ENCODE measurements around the gene AIG1.
A peak's percentile ranks its signal among the peaks of the same experiment; 100 is the strongest.

Gene AIG1

DNA sequence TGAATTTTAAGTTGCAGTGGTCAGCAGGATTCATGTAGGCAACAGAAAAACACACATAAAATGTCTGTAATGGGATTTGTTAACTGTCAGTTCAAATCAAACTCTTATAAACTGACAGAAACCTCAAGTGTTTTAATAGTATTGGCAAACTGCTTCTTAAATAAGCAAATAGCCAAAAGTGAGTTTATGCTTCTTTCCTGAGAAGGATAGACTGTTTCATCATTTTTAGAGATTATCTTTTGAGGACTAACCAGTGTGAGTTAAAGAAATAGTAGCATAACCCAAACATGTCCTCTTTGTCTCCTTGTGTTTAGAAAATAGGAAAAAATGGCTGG, 68.0 kb downstream of the AIG1 start:
- no peak for DNase-seq

DNA sequence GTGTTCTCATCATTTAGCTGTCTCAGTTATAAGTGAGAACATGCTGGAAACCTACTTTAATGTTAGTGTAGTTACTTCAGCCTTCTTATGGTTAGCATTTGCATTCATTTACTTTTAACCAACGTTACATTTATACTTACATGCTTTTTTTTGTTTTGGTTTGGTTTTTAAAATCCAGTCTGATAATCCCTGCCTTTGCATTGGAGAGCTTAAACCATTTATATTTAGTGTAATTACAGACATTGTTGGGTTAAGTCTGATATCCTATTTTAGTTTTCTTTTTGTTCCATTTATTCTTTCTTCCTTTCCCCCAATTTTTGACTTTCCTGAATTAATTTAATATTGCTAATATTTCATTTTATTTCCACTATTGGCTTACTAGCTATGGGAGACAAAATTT, 70.2 kb downstream of the AIG1 start:
- no peak for DNase-seq

DNA sequence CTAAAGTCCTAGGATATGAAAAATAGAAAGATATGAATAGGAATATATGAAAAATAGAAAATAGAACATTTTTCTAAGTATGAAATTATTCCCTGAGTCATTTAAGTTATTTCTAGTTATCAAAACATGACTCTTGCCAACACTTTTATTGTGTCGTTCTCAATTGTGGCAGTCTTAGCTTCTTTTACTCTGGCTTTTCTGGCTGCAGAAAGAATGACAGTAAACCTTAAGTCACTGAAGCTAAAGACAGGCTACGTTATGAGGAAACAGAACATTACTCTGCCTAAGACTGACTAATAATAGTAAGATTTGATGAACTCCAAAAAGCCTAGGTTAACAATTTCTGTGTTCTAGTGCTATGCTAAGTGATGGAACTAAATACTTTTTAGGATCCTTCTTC, 74.6 kb downstream of the AIG1 start:
- DNase-seq, result no peak

DNA sequence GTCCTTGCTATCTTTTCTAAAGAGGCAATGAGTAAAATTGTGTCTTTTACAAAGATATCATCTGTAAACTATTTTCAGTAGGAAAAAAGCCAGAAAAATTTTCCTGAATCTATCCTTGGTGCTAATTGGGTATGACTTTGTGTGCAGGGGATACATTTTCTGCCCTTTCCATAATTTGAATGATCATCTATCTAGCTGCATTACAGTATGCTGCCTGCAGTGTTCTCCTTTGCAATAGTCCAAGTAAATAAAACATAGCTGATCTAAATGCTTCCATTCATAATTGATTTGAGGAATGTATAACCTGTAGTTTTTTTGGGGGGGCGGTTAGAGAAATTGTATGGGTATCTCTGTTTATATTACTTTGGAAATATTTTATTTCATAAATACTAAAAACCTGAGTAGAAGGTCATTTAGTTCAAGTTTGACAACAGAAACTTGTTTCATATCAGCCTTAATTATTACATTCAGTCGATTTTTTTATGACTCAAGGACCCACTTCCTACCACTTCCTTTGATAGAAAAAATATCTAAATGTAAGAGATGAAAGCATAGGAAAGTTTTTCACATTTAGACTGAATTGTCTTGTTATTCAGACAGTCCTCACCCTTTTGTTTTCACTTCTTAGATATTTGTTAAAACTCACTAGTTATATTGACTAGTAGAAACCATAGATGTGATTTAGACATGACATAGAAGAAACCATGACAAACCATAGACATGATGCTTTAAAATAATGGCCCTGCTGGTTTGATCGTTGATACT, 75.3 kb downstream of the AIG1 start:
- DNase-seq, result no peak

DNA sequence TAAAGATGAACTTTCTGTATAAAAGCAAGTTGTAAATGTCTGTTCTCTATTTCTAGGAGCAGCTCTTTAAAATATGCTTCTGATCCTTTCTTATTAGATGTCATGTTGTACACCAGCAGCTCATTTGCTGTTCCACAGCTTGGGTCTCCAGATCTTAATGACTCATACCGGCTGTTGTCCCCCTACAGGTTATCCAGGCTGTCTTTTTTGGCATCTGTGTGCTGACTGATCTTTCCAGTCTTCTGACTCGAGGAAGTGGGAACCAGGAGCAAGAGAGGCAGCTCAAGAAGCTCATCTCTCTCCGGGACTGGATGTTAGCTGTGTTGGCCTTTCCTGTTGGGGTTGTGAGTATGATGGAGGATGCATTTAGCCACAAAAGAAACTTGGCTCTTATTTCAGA, 76.0 kb downstream of the AIG1 start:
- DNase-seq, result no peak

DNA sequence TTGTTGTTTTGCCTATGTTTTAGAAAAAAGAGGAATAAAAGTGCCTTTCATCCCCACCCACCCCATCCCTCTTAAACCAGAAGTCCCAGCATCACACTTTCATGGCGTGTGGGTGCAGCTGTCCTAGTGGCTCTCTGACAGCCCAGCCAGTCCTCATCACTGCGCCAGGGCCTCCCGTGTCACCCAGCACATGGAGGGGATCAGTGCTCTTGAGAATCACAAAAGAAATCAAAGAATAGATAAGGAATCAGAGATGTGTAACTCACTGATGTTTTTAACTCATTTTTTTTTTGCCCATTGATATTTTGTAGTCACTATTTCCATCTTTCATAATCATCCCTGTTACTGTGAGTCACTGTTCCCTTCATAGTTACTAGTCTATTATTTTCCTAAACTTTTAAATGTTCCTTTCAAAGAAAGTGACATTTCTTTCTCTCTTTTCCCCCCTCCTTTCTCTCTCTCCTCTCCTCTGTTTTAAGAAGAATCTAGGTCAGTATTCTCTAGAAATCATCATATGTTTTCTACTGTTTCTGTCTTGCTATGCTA, 78.6 kb downstream of the AIG1 start:
- DNase-seq, result no peak

DNA sequence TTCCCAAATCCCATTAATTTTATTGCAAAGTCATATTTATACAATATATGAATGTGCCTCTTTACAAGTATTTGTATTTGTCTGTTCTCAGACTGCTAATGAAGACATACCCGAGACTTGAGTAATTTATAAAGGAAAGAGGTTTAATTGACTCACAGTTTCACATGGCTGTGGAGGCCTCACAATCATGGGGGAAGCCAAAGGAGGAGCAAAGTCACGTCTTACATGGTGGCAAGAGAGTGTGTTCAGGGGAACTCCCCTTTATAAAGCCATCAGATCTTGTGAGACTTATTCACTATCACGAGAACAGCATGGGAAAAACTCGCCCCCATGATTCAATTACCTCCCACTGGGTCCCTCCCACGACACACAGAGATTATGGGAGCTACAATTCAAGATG, 79.2 kb downstream of the AIG1 start:
- DNase-seq, result peak in 1 of 5 experiments; percentile 9

DNA sequence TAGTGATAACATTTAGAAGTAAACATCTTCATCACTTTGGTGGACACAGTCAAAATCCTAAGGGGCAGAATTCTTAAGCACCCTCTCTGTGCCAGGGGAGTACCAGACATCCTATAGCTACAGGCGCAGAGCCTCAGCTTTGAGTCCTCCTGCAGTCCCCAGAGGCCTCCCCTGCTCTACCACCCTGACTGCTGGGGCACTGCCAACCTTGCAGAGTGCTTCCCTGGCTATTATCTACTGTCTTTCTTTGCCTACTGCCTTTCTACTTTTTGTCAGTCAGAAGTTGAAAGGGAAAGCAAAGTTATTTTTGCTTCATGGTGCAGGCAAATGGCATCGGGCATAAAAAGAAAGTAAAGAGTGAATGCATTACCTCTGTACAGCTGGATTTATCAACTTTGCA, 80.1 kb downstream of the AIG1 start:
- DNase-seq, result no peak

DNA sequence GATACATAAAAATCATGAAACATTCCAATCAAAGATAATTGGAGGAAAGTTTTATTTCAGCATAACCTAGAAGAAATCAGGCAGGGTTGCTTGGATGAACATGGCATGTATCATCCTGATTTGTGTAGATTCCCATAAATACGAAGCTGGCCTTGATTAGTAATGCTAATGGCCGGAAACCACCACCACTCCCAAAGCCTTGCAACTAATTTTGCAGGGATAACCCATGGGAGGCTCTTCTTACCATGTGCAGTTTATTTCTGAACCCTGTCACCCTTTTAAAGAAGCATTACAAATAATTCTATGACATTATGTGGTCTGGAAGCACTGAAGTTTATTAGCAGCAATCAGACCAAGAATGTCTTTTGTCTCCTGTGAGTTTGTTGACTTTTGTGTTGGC, 80.8 kb downstream of the AIG1 start:
- no peak for DNase-seq

DNA sequence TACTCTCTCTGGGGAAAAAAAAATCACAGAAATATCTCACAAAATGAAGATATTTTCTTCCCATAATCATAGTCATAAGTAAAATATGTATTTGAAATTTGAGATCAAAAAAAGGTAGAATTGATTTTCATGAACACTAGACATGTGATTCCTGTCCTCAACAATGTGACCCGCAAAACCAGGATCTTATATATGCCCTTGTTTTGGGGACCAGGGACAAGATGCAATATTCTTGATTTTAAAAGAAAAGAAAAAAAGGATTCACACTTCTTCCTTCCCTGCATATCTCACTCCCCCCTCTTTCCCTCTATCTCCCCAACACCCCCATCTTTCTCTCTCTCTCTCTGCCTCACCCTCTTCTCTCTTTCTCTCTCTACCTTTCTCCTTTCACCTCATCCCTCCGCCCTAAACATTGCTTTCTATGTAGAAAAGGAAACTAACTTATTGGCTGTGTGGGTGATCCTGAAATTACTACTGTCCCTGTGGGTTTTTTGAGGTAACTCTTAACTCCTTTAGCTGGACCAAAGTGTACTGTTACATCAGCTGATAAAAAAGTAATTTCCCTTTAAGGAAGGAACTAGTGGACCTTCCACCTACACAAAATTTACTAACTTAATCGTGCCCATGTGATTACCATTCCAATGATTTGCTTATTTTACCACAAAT, 85.6 kb downstream of the AIG1 start:
- no peak for DNase-seq

DNA sequence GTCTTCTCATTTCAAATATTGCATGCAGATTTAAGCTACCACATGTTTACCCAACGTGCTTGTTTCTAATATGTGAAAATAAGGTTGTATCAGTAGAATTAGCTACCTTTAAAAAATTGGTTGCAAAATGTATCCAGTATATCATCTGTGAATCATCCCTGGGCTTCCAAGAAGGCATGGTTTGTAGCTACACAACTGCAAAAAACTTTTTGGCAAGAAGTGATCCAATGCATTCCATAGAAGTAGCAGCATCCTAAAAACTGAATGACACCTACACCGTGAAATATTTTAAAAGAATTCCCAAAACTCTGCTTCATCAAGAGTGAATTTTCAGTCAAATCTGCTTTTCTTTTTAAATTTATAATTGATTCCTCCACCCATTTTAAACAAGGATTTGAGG, 89.1 kb downstream of the AIG1 start:
- no peak for DNase-seq

DNA sequence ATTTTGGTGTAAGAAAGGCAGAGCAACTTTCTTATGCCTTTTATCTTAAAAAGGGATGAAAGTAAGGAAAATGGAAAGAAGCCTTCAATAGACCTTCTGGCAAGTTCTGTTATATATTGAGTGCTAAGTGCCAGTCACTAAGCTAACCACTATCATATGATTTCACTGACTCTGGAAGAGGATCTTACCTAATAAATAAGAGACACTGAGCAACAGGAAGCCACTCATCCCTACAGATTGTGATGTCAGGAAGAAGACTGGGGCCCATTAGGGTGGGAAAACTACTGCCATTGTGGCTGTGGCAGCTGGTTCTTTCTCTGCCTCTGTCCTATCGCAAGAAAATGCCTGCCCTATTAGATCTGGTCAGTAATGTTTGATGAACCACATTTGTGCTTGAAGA, 89.6 kb downstream of the AIG1 start:
- no peak for DNase-seq

DNA sequence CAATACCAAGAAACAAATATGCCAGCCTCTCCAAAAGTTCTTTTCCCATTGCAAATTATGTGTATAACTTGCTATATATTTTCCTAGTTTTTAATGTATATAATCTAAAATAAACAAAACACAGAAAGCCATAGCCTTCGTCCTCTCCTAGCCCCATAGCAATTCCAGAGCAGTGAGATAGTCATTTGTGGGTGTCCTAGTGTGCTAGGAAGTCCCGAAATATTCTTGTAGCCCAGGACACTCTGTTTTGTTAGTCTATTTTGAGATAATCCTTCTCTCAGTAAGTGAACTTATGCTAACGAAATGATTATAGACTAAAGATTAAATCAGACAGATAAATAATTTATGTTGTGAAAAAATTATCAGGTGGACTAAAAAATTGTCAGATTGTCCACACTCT, 90.7 kb downstream of the AIG1 start:
- no peak for DNase-seq

DNA sequence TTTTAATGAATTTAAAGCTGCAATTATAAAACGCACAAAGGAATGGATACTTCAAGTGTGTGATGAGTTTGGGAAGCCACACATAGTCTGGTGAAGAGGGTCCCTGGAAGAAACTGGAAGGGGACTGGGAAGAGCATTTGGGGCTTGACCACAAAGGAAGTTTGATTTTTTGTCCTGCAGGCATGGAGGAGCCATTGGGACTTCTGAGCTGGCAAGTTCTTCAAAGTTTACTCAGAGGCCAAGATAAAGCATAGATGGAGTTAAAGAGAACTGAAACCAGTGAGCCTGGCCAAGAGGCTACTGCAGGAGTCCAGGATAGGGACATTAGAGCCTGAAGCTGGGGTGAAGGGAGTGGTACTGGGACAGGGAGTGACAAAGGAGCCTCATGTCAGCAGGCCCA, 95.0 kb downstream of the AIG1 start:
- DNase-seq, result no peak

DNA sequence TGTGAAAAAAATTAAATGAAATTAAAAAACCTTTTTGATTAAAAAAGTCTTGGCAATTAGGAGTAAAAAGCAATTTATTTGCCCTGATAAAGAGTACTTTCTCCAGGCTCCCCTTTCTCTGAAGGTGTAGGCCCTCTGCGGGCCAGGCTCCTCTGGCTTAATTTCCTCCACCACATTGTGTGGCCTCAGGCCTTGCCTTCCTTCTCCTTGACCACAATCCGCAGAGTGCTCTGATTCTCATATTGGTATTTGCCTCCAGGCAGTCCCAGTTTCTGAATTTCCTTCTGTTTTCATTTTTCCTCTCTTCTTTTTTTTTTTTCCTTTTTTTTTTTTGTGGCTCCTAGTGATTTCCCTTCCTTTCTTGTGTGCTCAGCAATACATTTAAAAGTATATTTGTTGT, 96.4 kb downstream of the AIG1 start:
- no peak for DNase-seq

DNA sequence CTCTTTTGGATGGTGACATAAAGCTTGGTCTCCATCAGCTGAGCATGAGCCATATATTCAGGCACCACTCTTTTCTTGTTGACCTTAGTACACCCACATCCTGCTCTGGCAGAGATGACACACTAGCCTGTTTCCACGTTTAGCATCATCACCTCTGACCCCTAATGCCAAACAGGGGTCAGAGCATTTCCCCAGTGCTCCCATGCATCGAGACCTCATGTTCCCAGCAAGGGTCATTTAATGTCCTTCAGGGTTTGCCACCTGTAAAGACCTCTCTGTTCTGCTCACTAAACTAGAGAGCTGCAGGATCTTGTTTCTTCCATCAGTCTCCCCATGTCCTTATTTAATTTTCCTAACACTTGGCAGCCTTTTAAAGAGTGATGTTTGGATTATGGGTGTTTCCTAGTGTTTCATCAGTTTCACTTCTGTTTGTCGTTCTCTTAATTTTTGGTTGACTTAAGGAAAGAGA, 97.5 kb downstream of the AIG1 start:
- DNase-seq, result peak in 1 of 5 experiments; percentile 9

DNA sequence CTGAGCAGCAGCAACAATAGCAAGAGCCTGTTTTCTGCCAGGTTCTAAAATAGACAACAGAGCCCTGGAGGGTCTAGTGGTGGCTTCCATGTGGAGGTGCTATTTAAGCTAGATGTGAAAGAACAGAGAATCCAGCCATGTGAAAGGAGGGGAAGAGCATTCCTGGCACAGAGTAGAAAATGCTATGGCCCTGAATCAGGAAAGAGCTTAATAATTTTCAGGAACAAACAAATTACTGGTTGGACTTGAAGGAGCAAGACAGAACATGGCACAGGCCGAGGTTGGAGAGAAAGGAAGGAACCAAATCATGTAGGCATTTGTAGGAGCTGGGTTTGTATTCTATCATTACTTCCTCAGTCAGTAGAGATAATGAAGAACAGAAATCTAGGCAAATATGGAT, 98.3 kb downstream of the AIG1 start:
- DNase-seq, result no peak

DNA sequence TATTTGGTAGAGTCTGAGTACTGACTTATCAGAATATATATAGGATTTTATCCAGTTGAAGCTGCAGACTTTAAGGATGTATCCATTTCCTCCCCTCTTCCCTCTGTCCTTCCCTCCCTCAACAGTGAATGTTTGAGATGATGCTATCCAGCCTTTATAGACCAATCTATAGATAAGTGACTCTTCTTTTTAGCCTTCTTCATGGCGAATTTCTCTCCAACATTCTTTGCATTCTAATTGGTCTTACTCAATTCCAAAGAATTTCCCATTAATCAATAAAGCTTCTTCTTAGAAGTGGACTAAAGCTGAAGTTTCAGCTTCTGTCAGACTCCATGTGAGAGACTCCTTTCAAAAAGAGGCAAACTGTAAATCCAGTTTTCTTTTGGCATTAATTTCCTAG, 99.3 kb downstream of the AIG1 start:
- DNase-seq, result no peak

DNA sequence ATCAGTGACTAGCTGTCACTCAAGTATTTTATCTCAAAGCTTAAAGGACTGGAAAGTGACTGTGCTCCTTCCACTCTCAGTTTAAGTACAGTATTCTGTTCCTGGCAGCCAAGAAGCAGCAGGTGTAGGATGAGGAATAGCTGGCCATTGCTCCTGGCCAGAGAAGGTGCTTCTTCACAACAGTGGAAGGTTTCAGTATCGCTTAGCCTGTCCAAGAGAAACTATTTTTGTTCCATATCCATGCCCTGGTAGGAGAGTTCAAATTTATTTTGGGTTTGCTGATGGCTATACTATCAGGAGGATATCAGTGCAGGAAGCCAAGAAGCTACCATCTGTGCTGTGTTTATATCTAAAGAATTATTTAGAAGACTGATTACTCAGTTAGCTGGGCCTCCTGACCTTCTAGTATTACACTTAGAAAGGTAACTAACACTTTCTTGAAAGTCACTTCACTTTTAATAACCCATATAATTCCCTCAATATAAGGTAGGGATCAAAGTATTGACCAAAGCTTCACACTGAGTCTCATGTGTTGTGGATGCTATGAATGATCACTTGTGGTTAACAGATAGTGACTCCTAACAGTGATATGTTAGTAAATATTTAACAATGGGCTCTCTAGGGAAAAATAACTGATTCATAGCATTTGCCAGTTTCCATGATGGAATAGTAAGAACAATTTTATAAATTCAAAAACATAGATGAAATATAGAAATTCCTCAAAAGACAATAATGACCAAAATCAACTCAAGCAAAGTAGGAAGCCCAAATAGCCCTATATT, 99.9 kb downstream of the AIG1 start:
- DNase-seq, result no peak

DNA sequence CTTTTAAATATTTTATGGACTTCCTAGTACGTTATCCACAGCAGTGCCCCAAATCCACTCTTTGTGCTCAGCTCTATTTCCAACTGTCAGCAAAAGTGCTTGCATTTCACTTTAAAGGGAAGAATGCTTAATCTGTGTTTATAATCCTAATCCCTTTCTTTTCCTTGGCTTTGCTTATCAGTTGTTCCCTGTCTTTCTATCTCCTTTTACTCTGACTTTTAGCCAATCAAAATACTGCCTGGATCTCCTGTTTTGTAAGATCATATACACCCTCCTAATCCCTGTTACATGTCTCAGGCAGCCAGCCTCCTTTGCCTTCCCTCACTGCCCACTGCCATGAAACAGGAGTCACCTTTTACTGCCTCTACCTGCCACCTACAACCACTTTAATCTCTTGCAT, 102.9 kb downstream of the AIG1 start:
- no peak for DNase-seq

DNA sequence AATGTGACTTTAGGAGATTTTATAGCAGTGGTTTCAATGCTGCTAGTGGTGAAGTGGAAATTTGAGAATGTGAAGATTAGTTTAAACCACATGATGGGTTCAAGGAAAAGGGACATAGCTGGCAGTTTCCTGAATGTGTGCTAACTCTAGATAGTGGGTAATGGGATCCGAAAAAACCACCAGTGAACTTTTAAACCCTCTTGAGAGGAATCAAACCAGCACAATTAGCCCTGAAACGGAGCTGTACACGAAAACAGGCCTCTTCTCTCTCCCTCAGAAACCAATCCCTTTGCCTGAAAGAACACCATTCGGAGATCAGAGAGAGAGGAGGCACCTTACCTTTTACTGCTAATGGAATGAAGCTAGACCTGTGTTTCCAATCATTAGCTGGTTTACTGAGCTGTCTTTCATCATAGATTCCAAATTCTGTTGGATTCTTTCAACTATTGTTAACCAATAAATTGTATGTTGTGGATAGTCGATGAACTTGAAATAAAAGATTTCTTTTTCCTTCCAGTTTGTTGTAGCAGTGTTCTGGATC, 103.9 kb downstream of the AIG1 start:
- no peak for DNase-seq

DNA sequence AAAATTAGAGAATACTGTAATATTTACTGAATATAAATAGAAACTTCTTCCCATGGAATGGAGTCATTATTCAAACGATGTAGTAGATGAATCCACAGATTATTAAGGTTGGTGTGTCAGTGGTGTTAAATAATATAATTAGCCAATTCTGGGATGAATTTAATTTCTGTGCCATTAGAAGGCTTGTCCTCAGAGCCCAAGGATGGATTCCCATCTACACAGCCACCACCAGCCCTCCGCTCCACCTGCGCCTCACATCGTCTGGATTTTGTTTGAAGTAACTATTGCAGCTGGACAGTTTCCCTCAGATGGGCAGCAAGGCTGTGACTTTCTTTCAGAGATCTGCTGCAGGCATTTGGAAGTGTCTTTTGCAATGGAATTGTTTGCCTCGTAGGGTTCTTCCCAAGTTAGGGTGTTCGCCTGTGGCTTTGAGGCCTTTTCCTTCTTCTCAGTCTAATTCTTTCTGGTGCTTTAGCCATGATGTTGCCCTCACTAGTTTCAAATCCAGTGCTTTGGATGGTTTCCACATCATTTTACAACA, 104.7 kb downstream of the AIG1 start:
- DNase-seq, result no peak

DNA sequence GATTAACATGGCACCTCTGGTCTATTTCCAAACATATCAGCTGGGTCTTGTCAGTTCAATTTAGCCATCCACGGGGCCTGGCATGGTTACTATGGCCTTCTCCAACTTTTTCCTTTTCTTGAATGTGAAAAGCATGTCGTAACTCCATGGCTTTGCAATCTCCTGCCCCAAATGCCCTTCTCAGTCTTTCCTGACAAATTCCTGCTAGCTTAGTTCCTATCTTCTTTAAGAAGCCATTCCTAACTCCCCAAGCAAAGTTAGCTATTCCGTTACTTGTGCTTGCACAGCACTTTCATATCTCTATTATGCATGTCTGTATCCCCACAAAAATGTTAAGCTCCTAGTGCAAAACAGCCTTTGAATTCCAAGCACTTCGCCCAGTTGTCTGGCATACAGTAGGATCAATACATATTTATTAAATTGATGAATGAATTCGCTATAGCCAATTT, 105.6 kb downstream of the AIG1 start:
- DNase-seq, result no peak

Data from T-helper 2 cell (primary cell).